HEK293 (cell line): ENCODE results near the gene CRYBA2.

Source experiments
- BCL11A ChIP-seq: fragments of 450-650 bp; formaldehyde crosslinking; IDR thresholded peaks from 2 replicates; pipeline ENCODE4 v1.5.1; 2016; ENCODE audit warnings: low read depth, missing biosample characterization, missing genetic modification characterization
- CTCF ChIP-seq: fragments of 450-650 bp; formaldehyde crosslinking; IDR thresholded peaks from 2 replicates; pipeline ENCODE4 v1.5.1; 2016; ENCODE audit warnings: missing biosample characterization, missing genetic modification characterization
- GLI2 ChIP-seq: fragments of 450-650 bp; formaldehyde crosslinking; IDR thresholded peaks from 2 replicates; pipeline ENCODE4; 2017; ENCODE audit warnings: missing biosample characterization, missing genetic modification characterization, low read depth, borderline replicate concordance
- KLF7 ChIP-seq: fragments of 450-650 bp; formaldehyde crosslinking; IDR thresholded peaks from 2 replicates; pipeline ENCODE4 v1.5.1; 2016; ENCODE audit warnings: missing biosample characterization, missing genetic modification characterization, borderline replicate concordance
- SP3 ChIP-seq: fragments of 450-650 bp; formaldehyde crosslinking; IDR thresholded peaks from 2 replicates; pipeline ENCODE4 v1.5.1; 2016; ENCODE audit warnings: missing biosample characterization, missing genetic modification characterization
- ZFP41 ChIP-seq: fragments of 450-650 bp; formaldehyde crosslinking; IDR thresholded peaks from 2 replicates; pipeline ENCODE4 v1.5.1; 2016; ENCODE audit warnings: missing biosample characterization, missing genetic modification characterization, borderline replicate concordance
- ZNF221 ChIP-seq: fragments of 450-650 bp; formaldehyde crosslinking; IDR thresholded peaks from 2 replicates; pipeline ENCODE4 v1.5.1; 2017; ENCODE audit warnings: missing biosample characterization, missing genetic modification characterization, borderline replicate concordance
- ZNF561 ChIP-seq: fragments of 450-650 bp; IDR thresholded peaks from 2 replicates; pipeline ENCODE4 v1.5.1; 2018; ENCODE audit warnings: missing biosample characterization, missing genetic modification characterization, borderline replicate concordance
- ZNF768 ChIP-seq: fragments of 450-650 bp; formaldehyde crosslinking; IDR thresholded peaks from 2 replicates; pipeline ENCODE4 v1.5.1; 2018; ENCODE audit warnings: missing biosample characterization, mild to moderate bottlenecking, missing genetic modification characterization
- ZSCAN5A ChIP-seq: fragments of 450-650 bp; formaldehyde crosslinking; IDR thresholded peaks from 2 replicates; pipeline ENCODE4 v1.5.1; 2016; ENCODE audit warnings: missing biosample characterization, missing genetic modification characterization

GRCh38 chr2:218946621-218947020, 46.6 kb downstream of the CRYBA2 start:
- TF ChIP-seq ZNF221 (tag by site-specific recombination), result no peak
- TF ChIP-seq BCL11A (tag by site-specific recombination), result no peak
- no peak for TF ChIP-seq ZSCAN5A (tag by site-specific recombination)
- TF ChIP-seq ZFP41 (tag by site-specific recombination), result no peak
- TF ChIP-seq GLI2 (tag by site-specific recombination), result no peak
- TF ChIP-seq CTCF (tag by site-specific recombination), result no peak
- no peak for TF ChIP-seq SP3
- TF ChIP-seq ZNF768, result no peak
- no peak for TF ChIP-seq KLF7 (tag by site-specific recombination)
- TF ChIP-seq ZNF561 (tag by site-specific recombination), result no peak
